ENCODE measurements around the gene PDZRN4.

The PDZRN4 gene

DNA sequence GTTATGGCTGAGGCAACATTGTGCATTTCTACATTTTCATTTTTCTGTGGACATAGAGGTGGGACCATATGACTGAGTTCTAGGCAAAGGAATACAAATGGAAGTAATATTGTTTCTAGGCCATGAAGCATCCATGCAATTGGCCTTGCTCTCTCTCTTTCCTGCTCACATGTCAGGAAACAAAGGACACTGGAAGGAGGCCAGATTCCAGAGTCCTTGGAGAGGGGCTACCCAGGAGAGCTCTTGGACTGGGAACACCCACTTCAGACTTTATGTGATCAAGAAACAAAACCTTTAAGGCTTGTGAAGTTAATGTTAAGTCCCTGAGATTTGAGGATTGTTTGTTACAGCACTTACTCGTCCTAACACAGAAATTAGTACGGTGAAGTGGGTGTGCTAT, 32.8 kb downstream of the PDZRN4 start:
- Histone ChIP-seq H3K79me2 (ENCODE audit: control insufficient read depth, insufficient read depth, low read length, poor library complexity) (no peaks in the 10 kb centered on the region), H2BK120ac (ENCODE audit: insufficient read depth, low read length, poor library complexity) (no peak overlapping the region), H3K9ac (ENCODE audit: low read length) (no peak overlapping the region), H4K12ac (ENCODE audit: low read depth, low read length) (no peak overlapping the region), H3K4ac (ENCODE audit: low read depth, low read length) (no peak overlapping the region), H3K18ac (ENCODE audit: low read length) (no peak overlapping the region), H2BK5ac (ENCODE audit: low read depth, low read length, poor library complexity) (no peak overlapping the region), H3K4me2 (ENCODE audit: low read length) (no peak overlapping the region), H3K27ac (ENCODE audit: low read depth, low read length) (no peak overlapping the region), H3K14ac (ENCODE audit: low read length) (no peak overlapping the region), H2AK5ac (ENCODE audit: low read length) (no peak overlapping the region), H3K36me3 (ENCODE audit: control insufficient read depth in 1 of 2, insufficient read depth in 2 of 2, low read length in 2 of 2) (no peaks in the 10 kb centered on the region), H3K27me3 (ENCODE audit: insufficient read depth, low read length) (no peaks in the 10 kb centered on the region), H3K4me3 (ENCODE audit: low read depth, low read length) (no peak overlapping the region), H2BK12ac (ENCODE audit: low read length) (no peak overlapping the region), H3K23ac (ENCODE audit: low read length) (no peak overlapping the region), H4K8ac (ENCODE audit: low read depth, low read length) (no peak overlapping the region), H4K91ac (ENCODE audit: low read depth, low read length) (no peak overlapping the region), H2AFZ (ENCODE audit: insufficient read depth, low read length, poor library complexity) (no peak overlapping the region), H3K9me3 (ENCODE audit: insufficient read depth, low read depth, low read length) (no peaks in the 10 kb centered on the region), H3K79me1 (ENCODE audit: low read length) (no peaks in the 10 kb centered on the region), H3K4me1 (ENCODE audit: control insufficient read depth in 1 of 2, insufficient read depth in 2 of 2, low read length in 2 of 2) (no peaks in the 10 kb centered on the region)
- no CpG with 5 or more reads among the region's 2 CpGs for WGBS (ENCODE audit: extremely low coverage, insufficient coverage, insufficient read length)
- no peak for DNase-seq

DNA sequence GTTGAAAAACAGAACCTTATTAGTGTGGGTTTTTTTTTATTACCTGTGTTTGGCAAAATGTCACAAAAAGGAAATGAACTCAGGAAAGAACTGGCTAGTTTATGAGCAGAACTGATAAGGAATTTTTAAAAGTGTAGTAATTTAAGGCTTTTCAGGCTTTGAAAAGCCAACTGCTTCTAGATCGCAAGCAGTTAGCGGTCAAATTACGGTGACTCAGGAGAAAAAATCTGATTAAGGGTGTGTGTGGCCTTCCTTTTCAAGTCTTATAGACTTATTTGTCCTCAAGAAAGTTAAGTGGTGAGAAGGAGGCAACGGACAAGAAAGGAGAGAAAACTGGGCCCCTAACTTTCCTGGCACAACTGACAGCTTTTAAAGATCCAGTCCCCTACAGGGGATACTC, 33.4 kb downstream of the PDZRN4 start:
- no peaks in the 10 kb centered on the region for H3K27me3 ChIP-seq (ENCODE audit: insufficient read depth, low read length)
- H2BK12ac ChIP-seq (ENCODE audit: low read length): no peak overlapping the region
- H3K4ac ChIP-seq (ENCODE audit: low read depth, low read length): no peak overlapping the region
- no peak overlapping the region for H3K18ac ChIP-seq (ENCODE audit: low read length)
- no peak overlapping the region for H2BK120ac ChIP-seq (ENCODE audit: insufficient read depth, low read length, poor library complexity)
- no peak overlapping the region for H2AK5ac ChIP-seq (ENCODE audit: low read length)
- no peaks in the 10 kb centered on the region for H3K4me1 ChIP-seq (ENCODE audit: control insufficient read depth in 1 of 2, insufficient read depth in 2 of 2, low read length in 2 of 2)
- H3K79me2 ChIP-seq (ENCODE audit: control insufficient read depth, insufficient read depth, low read length, poor library complexity): no peaks in the 10 kb centered on the region
- H4K91ac ChIP-seq (ENCODE audit: low read depth, low read length): no peak overlapping the region
- H4K12ac ChIP-seq (ENCODE audit: low read depth, low read length): no peak overlapping the region
- no peak overlapping the region for H3K9ac ChIP-seq (ENCODE audit: low read length)
- no peaks in the 10 kb centered on the region for H3K36me3 ChIP-seq (ENCODE audit: control insufficient read depth in 1 of 2, insufficient read depth in 2 of 2, low read length in 2 of 2)
- H3K9me3 ChIP-seq (ENCODE audit: insufficient read depth, low read depth, low read length): no peaks in the 10 kb centered on the region
- H3K27ac ChIP-seq (ENCODE audit: low read depth, low read length): no peak overlapping the region
- no peak overlapping the region for H3K23ac ChIP-seq (ENCODE audit: low read length)
- H3K4me2 ChIP-seq (ENCODE audit: low read length): no peak overlapping the region
- no peaks in the 10 kb centered on the region for H3K79me1 ChIP-seq (ENCODE audit: low read length)
- no peak for DNase-seq
- no peak overlapping the region for H3K14ac ChIP-seq (ENCODE audit: low read length)
- no peak overlapping the region for H2AFZ ChIP-seq (ENCODE audit: insufficient read depth, low read length, poor library complexity)
- H2BK5ac ChIP-seq (ENCODE audit: low read depth, low read length, poor library complexity): no peak overlapping the region
- H4K8ac ChIP-seq (ENCODE audit: low read depth, low read length): no peak overlapping the region
- WGBS (ENCODE audit: extremely low coverage, insufficient coverage, insufficient read length): no CpG with 5 or more reads among the region's 4 CpGs
- H3K4me3 ChIP-seq (ENCODE audit: low read depth, low read length): no peak overlapping the region

DNA sequence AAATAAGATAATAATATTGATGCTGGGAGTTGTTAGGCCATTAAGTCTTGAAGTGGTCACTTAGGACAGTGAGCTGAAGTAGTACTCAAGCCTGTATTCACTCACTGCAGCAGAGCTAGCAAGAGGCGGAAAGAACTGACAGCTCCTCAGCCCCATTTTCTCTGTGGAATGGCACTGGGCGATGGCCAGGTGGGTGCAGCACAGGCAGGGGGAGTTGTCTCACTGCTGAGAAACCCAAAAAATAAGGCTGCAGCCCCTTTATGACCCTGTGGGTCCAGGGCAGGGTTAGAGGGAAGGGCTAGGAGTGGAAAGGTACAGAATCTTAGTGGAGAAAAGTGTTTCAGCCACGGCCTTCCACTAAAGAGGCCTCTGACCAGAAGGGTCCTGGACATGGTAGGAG, 35.5 kb downstream of the PDZRN4 start:
- no peak overlapping the region for H2BK120ac ChIP-seq (ENCODE audit: insufficient read depth, low read length, poor library complexity)
- no peak overlapping the region for H3K4me3 ChIP-seq (ENCODE audit: low read depth, low read length)
- H2BK12ac ChIP-seq (ENCODE audit: low read length): no peak overlapping the region
- H3K36me3 ChIP-seq (ENCODE audit: control insufficient read depth in 1 of 2, insufficient read depth in 2 of 2, low read length in 2 of 2): no peaks in the 10 kb centered on the region
- H3K27me3 ChIP-seq (ENCODE audit: insufficient read depth, low read length): no peaks in the 10 kb centered on the region
- H3K4me2 ChIP-seq (ENCODE audit: low read length): no peak overlapping the region
- no peak overlapping the region for H2AK5ac ChIP-seq (ENCODE audit: low read length)
- no CpG with 5 or more reads among the region's 3 CpGs for WGBS (ENCODE audit: extremely low coverage, insufficient coverage, insufficient read length)
- H4K8ac ChIP-seq (ENCODE audit: low read depth, low read length): no peak overlapping the region
- H3K9me3 ChIP-seq (ENCODE audit: insufficient read depth, low read depth, low read length): no peaks in the 10 kb centered on the region
- H3K9ac ChIP-seq (ENCODE audit: low read length): no peak overlapping the region
- H4K12ac ChIP-seq (ENCODE audit: low read depth, low read length): no peak overlapping the region
- no peak overlapping the region for H3K27ac ChIP-seq (ENCODE audit: low read depth, low read length)
- no peak overlapping the region for H3K18ac ChIP-seq (ENCODE audit: low read length)
- no peak overlapping the region for H4K91ac ChIP-seq (ENCODE audit: low read depth, low read length)
- H3K79me2 ChIP-seq (ENCODE audit: control insufficient read depth, insufficient read depth, low read length, poor library complexity): no peaks in the 10 kb centered on the region
- H3K14ac ChIP-seq (ENCODE audit: low read length): no peak overlapping the region
- H2BK5ac ChIP-seq (ENCODE audit: low read depth, low read length, poor library complexity): no peak overlapping the region
- no peak for DNase-seq
- no peak overlapping the region for H2AFZ ChIP-seq (ENCODE audit: insufficient read depth, low read length, poor library complexity)
- H3K23ac ChIP-seq (ENCODE audit: low read length): no peak overlapping the region
- H3K79me1 ChIP-seq (ENCODE audit: low read length): no peaks in the 10 kb centered on the region
- no peak overlapping the region for H3K4ac ChIP-seq (ENCODE audit: low read depth, low read length)
- no peaks in the 10 kb centered on the region for H3K4me1 ChIP-seq (ENCODE audit: control insufficient read depth in 1 of 2, insufficient read depth in 2 of 2, low read length in 2 of 2)

DNA sequence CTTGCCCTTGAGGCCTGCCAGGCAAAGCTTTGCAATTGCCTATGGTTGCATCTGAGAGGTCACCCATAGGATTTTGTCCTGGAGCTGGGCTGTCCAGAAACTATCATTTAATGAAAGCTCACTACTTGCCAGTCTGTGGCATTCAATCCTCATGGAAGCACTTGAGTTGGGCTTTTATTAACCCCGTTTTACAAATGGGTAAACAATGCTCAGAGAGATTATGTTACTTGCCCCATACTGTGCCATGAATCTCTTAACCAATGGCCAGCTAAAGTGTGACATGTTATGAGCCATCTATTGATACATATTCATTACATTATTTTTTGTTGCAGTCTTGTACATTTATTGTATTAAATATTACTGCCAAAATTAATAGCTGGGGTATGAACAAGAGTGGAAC, 35.9 kb downstream of the PDZRN4 start:
- Histone ChIP-seq H4K8ac (ENCODE audit: low read depth, low read length) (no peak overlapping the region), H3K23ac (ENCODE audit: low read length) (no peak overlapping the region), H3K9me3 (ENCODE audit: insufficient read depth, low read depth, low read length) (no peaks in the 10 kb centered on the region), H3K4me2 (ENCODE audit: low read length) (no peak overlapping the region), H3K27me3 (ENCODE audit: insufficient read depth, low read length) (no peaks in the 10 kb centered on the region), H2BK120ac (ENCODE audit: insufficient read depth, low read length, poor library complexity) (no peak overlapping the region), H3K36me3 (ENCODE audit: control insufficient read depth in 1 of 2, insufficient read depth in 2 of 2, low read length in 2 of 2) (no peaks in the 10 kb centered on the region), H3K4me1 (ENCODE audit: control insufficient read depth in 1 of 2, insufficient read depth in 2 of 2, low read length in 2 of 2) (no peaks in the 10 kb centered on the region), H3K79me1 (ENCODE audit: low read length) (no peaks in the 10 kb centered on the region), H3K4ac (ENCODE audit: low read depth, low read length) (no peak overlapping the region), H2BK5ac (ENCODE audit: low read depth, low read length, poor library complexity) (no peak overlapping the region), H3K14ac (ENCODE audit: low read length) (no peak overlapping the region), H4K12ac (ENCODE audit: low read depth, low read length) (no peak overlapping the region), H2AK5ac (ENCODE audit: low read length) (no peak overlapping the region), H3K9ac (ENCODE audit: low read length) (no peak overlapping the region), H2AFZ (ENCODE audit: insufficient read depth, low read length, poor library complexity) (no peak overlapping the region), H4K91ac (ENCODE audit: low read depth, low read length) (no peak overlapping the region), H3K27ac (ENCODE audit: low read depth, low read length) (no peak overlapping the region), H3K4me3 (ENCODE audit: low read depth, low read length) (no peak overlapping the region), H3K79me2 (ENCODE audit: control insufficient read depth, insufficient read depth, low read length, poor library complexity) (no peaks in the 10 kb centered on the region), H2BK12ac (ENCODE audit: low read length) (no peak overlapping the region), H3K18ac (ENCODE audit: low read length) (no peak overlapping the region)
- DNase-seq: no peak
- WGBS (ENCODE audit: extremely low coverage, insufficient coverage, insufficient read length): no CpG with 5 or more reads among the region's 1 CpG

Measured in trophoblast cell (in vitro differentiated cells and primary cell).